AG04450 (cell line): ENCODE data around the gene VIP. TPM values are rescaled to one million over a fixed set of nuclear protein-coding genes. Genes with fewer than 3 reads are reported as not detected.

ENCODE experiments used
- CTCF ChIA-PET: fragments of 300-600, 350-600 bp; formaldehyde crosslinking; extraction: SDS; loops from one replicate; lab custom pipeline; 2022; ENCODE audit warnings: antibody characterized with exemption, inconsistent platforms; lab: Charles Lee
- POLR2A ChIA-PET: fragments of 350-600 bp; formaldehyde crosslinking; extraction: SDS; loops from one replicate; lab custom pipeline; 2021; ENCODE audit warnings: antibody characterized with exemption, inconsistent platforms; lab: Yijun Ruan, JAX
- DNase-seq: peaks from one replicate; pipeline ENCODE4 v3.0.0-alpha.2; 2011; ENCODE audit warnings: low read depth, low spot score
- H3K27ac ChIP-seq: one replicate; pipeline ENCODE4 v1.5.1; 2012; ENCODE audit warnings: low read depth, low read length, control low read depth
- H3K27me3 ChIP-seq: one replicate; pipeline ENCODE4 v1.6.0; 2012; ENCODE audit warnings: low read length; ENCODE audit not compliant: control insufficient read depth, insufficient read depth
- H3K4me3 ChIP-seq: 2 replicates; pipeline ENCODE4 v1.5.1; 2011; ENCODE audit warnings: mild to moderate bottlenecking, low read depth, low read length, control low read depth
- H3K9me3 ChIP-seq: 2 replicates; pipeline ENCODE4 v1.5.1; 2012; ENCODE audit warnings: low read length; ENCODE audit not compliant: control insufficient read depth, insufficient read depth
- polyA plus RNA-seq: library from polyadenylated mRNA; depleted of rRNA; stranded (reverse); fragments of >200 nt; gene quantifications from 2 replicates; pipeline ENCODE4 v1.2.3, GENCODE V29; 2011
- TF ChIP-seq, protein P1 (sequence below): IDR thresholded peaks from 2 replicates; pipeline ENCODE4 v1.5.1; 2011; ENCODE audit warnings: low read depth, low read length, control low read depth, inconsistent platforms

VIP gene
- polyA plus RNA-seq, 1 experiment = not detected

DNA sequence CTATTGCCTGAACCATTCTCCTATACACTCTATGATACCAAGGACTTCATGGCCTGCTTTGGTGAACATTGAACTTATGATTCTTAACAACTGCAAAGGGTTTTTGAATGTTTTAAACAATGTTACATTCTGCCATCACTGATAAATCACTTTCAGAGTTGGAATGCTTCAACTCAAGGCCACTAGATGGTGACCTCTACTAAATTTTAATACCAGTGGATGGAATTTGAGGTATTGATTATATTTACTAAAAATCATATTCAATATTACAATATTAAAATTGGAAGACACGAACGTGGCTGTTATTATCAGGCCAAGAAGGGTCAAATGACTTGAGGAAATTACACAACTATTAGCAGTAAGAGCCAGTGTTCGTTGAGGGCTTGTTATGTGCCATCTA lies 34.3 kb upstream of the VIP start:
- Histone ChIP-seq H3K27me3 (no peaks in the 10 kb centered on the region), H3K27ac (no peak overlapping the region), H3K4me3 (no peak overlapping the region), H3K9me3 (no peaks in the 10 kb centered on the region; the same call in 1 of the 2 replicates)
- POLR2A ChIA-PET = no interaction called here
- CTCF ChIA-PET = interaction anchor here (0.9 kb wide), 1 partner anchor 232 kb away, joined by 4 read pairs; no protein-coding TSS in a partner anchor
- TF ChIP-seq, protein P1, sequence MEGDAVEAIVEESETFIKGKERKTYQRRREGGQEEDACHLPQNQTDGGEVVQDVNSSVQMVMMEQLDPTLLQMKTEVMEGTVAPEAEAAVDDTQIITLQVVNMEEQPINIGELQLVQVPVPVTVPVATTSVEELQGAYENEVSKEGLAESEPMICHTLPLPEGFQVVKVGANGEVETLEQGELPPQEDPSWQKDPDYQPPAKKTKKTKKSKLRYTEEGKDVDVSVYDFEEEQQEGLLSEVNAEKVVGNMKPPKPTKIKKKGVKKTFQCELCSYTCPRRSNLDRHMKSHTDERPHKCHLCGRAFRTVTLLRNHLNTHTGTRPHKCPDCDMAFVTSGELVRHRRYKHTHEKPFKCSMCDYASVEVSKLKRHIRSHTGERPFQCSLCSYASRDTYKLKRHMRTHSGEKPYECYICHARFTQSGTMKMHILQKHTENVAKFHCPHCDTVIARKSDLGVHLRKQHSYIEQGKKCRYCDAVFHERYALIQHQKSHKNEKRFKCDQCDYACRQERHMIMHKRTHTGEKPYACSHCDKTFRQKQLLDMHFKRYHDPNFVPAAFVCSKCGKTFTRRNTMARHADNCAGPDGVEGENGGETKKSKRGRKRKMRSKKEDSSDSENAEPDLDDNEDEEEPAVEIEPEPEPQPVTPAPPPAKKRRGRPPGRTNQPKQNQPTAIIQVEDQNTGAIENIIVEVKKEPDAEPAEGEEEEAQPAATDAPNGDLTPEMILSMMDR = no peak
- DNase-seq = no peak

- CTCF ChIA-PET = interaction anchor here (3.9 kb wide), 1 partner anchor 227 kb away, joined by 12 read pairs; no protein-coding TSS in a partner anchor
Observed at GRCh38 chr6:152720974-152721373, 29.6 kb upstream of the VIP start.

GRCh38 chr6:152721956-152722355 lies 28.6 kb upstream of the VIP start:
- no peak for DNase-seq
- Histone ChIP-seq H3K9me3 (no peaks in the 10 kb centered on the region), H3K27ac (no peak overlapping the region), H3K27me3 (no peaks in the 10 kb centered on the region), H3K4me3 (no peak overlapping the region)
- ChIA-PET CTCF (interaction anchor here (3.9 kb wide), 1 partner anchor 226 kb away, joined by 12 read pairs; no protein-coding TSS in a partner anchor), POLR2A (no interaction called here)
- TF ChIP-seq, protein P1 = no peak

More at GRCh38 chr6:152720974-152721373, 29.6 kb upstream of the VIP start:
- TF ChIP-seq, protein P1 = no peak
- H3K4me3 ChIP-seq = no peak overlapping the region
- POLR2A ChIA-PET = no interaction called here
- H3K9me3 ChIP-seq = no peaks in the 10 kb centered on the region
- DNase-seq = no peak
- H3K27ac ChIP-seq = no peak overlapping the region
- no peaks in the 10 kb centered on the region for H3K27me3 ChIP-seq

DNA sequence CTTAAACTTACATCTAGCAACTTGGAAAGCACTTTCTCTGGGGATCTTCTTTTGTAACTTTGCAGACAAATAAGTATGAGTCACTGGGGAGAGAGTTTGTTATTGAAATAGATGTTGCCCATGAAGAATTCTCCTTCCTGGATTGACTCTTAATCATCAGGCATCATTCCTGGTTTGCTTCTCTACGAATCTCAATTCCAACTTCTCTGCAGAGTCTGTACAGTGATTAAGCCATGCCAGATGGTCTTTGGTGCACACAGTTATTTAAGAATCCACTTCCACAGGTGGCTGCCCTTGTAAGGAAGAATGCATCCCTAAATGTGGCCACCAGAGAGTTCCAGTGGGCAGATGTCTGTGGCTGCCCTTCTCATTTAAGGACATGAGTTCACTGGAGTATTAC lies 27.2 kb upstream of the VIP start:
- POLR2A ChIA-PET = no interaction called here
- CTCF ChIA-PET = interaction anchor here (0.6 to 2.0 kb wide), 3 partner anchors 22 to 1733 kb away, joined by 4 read pairs; no protein-coding TSS in a partner anchor
- Histone ChIP-seq H3K27ac (no peak overlapping the region), H3K27me3 (no peaks in the 10 kb centered on the region), H3K4me3 (no peak overlapping the region), H3K9me3 (no peaks in the 10 kb centered on the region)
- TF ChIP-seq, protein P1 = no peak
- no peak for DNase-seq

- ChIA-PET POLR2A (no interaction called here), CTCF (no interaction called here)
- DNase-seq = no peak
- H3K4me3 ChIP-seq = no peak overlapping the region
- no peaks in the 10 kb centered on the region for H3K9me3 ChIP-seq
- H3K27me3 ChIP-seq = no peaks in the 10 kb centered on the region
- TF ChIP-seq, protein P1 = no peak
- H3K27ac ChIP-seq = no peak overlapping the region
Observed at GRCh38 chr6:152726313-152726712, 24.3 kb upstream of the VIP start.
